DMS114 treated with DMSO at 0.1 percent for 48 hours (cell line): ENCODE data around the gene VAV2.

Experiments used
- DNase-seq: peaks from one replicate; lab custom pipeline; 2025; ENCODE audit not compliant: unreplicated experiment; lab: John Stamatoyannopoulos, UW

Gene VAV2

DNA sequence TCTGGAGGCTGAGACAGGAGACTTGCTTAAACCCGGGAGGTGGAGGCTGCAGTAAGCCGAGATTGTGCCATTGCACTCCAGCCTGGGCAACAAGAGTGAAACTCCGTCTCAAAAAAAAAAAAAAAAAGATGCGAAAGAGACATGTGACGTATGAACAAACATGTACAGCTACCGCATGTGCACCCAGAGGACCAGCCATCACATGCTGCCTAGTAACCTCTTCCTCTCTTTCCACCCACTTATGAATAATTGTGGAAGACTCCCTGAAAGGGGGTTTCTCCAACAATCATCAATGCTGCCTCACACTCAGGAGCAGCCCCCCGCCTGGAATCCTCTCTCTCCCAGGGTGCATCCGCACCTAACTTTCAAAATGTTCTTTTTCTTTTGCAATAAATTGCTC is 256.2 kb downstream of the VAV2 start:
- DNase-seq: no peak

- no peak for DNase-seq
Observed at GRCh38 chr9:133735415-133735775, 256.7 kb downstream of the VAV2 start.

DNA sequence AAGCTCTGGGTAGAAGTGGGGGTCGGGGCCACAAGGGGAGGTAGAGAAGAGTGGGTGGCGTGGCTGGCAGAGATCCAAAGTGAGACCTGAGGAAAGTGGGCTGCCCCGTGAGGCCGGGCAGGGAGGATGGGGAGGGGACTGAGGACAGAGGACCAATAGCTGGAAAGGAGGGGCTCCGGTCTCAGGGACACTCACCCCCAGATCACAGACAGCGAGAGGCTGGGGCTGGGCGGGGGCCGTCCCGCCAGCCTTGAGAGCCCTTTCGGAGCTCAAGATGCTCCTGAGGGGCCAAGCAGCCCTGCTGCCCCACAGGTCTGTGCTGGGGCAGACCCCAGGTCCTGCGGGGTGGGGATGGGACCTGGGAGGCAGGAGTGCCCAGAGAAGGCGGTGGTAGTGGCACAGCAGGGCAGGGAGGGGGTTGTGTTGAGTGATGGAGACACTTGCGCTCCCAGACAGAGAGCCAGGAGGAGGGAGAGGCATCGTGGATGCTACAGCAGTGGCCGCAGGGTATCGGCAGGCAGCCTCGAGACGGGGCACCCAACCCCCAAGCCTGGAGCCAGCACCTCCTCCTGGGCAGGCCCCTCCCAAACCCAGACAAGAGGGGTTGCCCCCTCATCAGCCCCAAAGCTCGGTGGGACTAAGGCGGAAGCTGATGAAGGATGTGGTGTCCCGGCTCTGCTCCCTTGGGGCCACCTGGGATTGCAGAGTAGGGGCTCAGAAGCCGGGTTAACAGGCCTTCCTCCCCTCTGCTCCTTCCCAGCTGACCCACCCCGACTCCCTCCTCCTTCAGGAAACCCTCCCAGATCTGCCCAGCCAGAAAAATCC is 257.3 kb downstream of the VAV2 start:
- no peak for DNase-seq

DNA sequence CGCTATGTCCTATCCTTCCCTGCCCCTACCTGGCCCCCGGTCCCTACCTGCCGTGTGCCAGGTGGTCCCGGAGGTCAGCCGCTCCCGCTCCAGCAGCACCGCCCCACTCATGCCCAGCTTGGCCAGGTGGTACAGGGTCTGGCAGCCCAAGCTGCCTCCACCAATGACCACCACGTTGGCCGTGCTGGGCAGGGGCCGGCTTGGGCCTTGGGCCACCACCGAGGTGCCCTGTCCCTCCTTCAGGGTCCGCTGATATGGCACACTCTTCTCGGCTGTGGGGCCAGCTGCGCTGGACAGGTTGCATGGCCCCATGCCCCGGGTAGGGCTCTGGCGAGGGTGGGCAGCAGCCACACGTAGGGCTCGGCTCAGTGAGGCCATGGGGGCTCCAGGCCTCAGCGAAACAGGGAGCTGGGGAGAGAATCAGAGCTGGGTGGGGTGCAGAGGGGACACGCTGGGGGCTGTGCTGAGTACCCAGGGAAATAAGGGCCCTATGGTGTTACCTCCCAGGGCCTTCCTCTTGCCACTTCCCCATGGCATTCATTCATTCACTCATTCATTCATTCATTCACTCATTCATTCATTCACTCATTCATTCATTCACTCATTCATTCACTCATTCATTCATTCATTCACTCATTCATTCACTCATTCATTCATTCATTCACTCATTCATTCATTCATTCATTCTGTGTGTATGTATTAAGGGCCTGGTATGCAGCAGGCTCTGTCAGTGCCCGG is 258.2 kb downstream of the VAV2 start:
- DNase-seq: no peak

DNA sequence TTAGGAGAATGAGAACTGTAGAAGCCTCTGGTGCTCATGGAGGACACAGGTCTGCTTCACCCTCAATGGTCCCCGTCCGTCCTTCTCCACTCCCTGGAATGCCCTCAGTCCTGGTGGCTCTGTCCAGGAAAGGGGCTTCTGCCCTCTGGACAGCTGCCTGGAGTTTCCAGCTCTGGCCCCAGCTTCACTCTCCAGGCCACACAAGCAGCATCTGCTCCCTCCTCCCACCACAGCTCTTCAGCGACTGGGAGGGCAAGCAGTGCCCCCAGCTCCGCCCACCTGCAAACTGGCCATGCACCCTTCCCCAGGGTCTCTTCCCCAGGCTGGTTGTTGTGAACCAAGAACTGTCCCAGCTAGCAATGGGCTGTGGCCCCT is 258.7 kb downstream of the VAV2 start:
- DNase-seq: no peak

DNA sequence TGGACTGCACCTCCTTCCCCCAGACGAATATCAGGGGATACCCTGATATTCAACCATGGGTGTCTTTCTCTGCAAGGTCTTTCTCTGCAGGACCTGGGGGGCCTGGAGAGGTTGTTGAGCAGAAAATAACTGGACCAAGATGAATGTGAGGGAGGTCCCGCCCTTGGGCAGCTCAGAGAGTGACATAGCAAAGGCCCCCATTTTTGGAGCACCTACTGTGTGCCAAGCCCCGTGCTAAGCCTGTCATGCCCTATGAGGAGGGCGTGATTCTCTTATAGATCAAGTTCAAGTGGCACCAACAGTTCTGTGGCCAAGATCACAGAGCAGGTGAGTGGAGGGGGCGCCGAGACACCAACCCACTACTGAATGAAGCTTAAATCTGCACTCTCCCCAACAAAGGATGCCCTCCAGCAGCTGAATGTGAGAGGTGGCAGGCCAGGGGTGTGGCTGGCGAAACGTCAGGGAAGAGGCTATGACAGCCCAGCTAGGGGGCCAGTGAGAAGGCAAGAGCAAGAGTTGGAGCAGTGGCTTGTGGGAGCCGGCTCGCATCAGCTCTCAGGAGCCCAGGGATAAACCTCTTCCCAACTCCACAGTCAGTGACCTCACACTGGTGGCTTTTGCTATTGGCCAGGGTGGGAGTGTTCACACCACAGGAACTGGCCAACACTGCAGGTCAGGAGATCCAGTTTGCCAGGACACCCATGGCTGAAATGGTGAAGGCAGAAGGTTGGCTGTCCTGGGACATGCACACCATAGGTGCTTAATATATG is 259.3 kb downstream of the VAV2 start:
- no peak for DNase-seq

DNA sequence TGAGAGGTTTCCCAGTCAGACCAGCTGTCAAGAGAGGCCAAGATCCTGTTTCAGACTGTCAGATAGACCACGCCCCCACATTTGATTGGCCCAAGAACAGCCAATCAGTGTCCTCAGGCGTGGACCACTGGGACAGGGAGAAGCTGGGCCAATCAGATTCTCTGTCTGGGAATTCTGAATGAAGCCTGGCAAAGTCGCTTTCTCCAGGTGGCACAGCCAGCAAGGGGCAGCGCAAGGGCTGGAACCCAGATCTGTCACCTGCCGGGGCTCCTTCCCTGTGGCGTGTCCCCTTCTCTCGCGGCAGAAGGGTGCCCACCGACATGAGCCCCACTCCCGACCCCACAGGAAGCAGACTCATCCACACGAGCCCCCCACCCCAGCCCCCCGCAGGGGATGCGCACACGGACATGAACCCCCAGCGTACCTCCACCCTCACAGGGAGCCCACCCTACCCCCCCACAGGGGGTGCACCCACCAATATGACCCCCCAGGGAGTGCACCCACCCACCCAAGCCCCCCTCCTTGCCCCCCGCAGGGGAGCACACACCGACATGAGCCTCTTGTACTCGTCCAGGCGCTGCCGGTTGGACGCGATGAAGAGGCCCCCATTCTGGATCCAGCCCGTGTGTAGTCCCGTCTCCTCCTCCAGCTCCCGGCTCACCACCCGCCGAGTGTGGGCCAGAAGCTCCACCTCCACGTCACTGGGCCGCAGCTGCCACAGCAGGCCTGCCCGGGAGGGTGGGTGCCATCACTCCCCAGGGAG is 260.1 kb downstream of the VAV2 start:
- no peak for DNase-seq

GRCh38 chr9:133730994-133731715 is 261.0 kb downstream of the VAV2 start:
- DNase-seq: no peak

- DNase-seq: no peak
Observed at GRCh38 chr9:133729617-133730281, 262.4 kb downstream of the VAV2 start.

DNA sequence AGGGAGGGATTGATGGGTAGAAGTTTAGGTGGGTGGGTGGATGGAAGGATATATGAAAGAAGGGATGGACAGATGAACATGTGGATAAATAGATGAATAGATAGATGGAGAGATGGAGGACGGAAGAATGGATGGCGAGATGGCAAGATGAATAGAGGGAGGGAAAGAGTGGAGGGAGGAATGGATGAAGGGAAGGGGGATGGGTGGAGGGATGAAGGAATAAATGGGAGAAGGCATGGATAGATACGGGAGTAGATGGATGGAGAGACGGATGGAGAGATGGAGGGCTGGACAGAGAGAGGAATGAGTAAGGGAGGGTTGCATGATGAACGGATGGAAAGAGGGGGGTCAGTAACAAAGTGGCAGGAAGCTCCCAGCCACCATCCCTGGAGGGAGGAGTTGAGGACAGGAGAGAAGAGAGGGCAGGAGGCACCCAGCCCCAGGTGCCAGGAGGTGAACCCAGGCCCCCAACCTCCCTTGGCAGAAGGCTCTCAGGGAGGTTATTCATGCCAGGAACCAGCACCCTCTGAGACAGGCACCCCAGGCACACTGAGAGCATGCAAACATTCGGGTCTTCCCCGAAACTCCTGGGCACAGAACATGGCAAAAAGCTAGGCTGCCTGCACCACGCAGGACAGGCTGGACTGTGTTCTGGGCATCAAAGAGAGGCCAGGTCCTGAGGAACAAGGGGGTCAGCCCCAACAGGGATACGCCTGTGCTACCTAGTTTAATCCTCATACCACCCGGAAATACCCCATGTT is 263.1 kb downstream of the VAV2 start:
- DNase-seq: no peak

- no peak for DNase-seq
Observed at GRCh38 chr9:133727876-133728441, 264.2 kb downstream of the VAV2 start.

DNA sequence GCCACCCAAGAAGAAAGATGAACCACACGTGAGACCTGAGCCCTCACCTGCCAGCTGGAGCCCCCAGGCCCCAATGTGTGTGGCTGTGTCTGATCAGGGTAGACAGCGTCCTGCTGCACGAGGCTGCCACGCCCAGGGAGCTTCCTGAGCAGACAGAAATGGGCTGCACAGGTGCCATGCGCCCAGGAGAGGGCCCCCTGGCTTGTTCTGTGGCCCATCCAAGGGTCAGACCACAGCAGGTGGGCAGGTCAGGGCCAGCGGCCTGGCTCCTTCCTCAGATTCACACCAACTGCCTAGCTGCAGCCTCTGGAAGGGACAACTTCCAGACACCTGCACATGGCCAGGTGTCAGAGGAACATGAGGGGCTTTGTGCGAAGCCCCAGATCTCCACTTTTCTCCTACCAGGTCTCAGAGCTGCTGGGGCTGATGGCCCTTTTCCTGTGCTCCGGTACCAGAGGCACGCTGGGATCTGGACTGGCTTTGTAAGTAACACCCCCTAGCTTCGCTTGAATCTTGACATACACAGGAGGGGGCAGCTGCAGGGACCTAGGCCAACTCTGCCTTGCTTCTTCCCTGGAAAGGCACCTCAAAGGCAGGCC is 264.7 kb downstream of the VAV2 start:
- DNase-seq: no peak

- DNase-seq: peak; percentile 19
Observed at GRCh38 chr9:133726401-133727276, 265.5 kb downstream of the VAV2 start.

DNA sequence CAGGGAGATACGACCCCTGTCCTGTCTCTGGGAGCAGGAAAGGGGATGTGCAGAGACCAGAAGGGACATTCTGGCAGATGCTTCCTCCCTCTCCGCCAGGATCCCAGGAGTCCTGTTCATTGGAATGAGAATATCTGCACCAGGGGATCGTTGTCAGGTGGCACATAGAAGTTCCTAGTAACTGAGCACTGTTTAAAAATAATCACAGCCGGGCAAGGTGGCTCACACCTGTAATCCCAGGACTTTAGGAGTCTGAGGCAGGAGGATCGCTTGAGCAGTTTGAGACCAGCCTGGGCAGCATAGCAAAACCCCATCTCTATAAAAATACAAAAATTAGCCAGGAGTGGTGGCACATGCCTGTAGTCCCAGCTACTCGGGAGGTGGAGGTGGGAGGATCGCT is 266.2 kb downstream of the VAV2 start:
- no peak for DNase-seq

DNA sequence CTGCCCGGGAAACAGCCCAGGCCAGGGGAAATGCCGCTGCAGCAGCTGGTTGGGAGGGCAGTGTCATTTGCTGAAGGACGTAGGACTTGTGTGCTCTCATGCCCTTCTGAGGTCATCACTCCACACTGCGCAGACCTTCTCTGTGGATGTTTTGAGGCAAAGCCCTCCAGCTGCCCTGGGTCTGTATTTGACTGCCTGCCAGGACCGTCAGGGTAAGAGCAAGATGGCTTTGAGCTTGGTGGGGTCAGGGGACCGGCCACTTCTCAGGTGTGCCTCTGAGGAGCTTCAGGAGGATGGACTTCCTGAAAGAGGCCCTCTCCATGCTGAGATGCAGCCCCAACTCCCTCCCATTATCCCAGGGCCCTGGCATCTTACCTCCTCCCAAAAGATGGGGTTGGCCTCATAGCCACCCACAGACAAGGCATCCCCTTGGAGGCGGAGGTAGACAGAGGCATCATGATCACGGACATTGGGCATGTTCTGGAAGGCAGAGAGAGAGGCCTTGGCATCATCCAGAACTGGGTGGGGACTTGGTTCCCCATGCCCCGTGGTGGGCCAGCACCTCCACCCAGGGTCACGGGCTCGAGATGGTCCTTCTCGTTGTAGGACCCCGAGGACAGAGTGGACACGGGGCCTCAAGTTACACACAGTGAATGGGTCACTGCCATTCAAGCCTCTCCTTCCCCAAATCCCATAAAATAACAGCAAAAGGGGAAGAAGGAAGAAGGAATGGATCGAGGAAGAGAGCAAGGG is 273.4 kb downstream of the VAV2 start:
- no peak for DNase-seq

- DNase-seq: no peak
Observed at GRCh38 chr9:133717113-133718031, 274.8 kb downstream of the VAV2 start.
